SIG-M5 (cell line): ENCODE measurements around the gene SH3PXD2A.
"Not testable (repeated sequence)": the region's sequence is repeated elsewhere in the genome, so short reads cannot be mapped to it uniquely, and the experiment has no call there.

ENCODE experiments used
- DNase-seq: peaks from one replicate; lab custom pipeline; 2025; lab: John Stamatoyannopoulos, UW

The SH3PXD2A gene

GRCh38 chr10:103645141-103646054 lies 210.0 kb downstream of the SH3PXD2A start:
- peak; percentile 64 for DNase-seq

- no peak for DNase-seq
These were observed 212.0 kb downstream of the SH3PXD2A start for GRCh38 chr10:103643381-103643780.

GRCh38 chr10:103641326-103641725 lies 214.1 kb downstream of the SH3PXD2A start:
- DNase-seq = no peak

GRCh38 chr10:103640436-103641181 lies 214.8 kb downstream of the SH3PXD2A start:
- no peak for DNase-seq

- DNase-seq = no peak
These were observed 216.4 kb downstream of the SH3PXD2A start for GRCh38 chr10:103638948-103639347.

- no peak for DNase-seq
These were observed 217.3 kb downstream of the SH3PXD2A start for GRCh38 chr10:103637927-103638557.

GRCh38 chr10:103637011-103637410 lies 218.4 kb downstream of the SH3PXD2A start:
- DNase-seq = no peak

GRCh38 chr10:103636492-103636891 lies 218.9 kb downstream of the SH3PXD2A start:
- no peak for DNase-seq

GRCh38 chr10:103635580-103635979 lies 219.8 kb downstream of the SH3PXD2A start:
- DNase-seq = no peak

- DNase-seq = no peak
These were observed 221.5 kb downstream of the SH3PXD2A start for GRCh38 chr10:103633846-103634245.

- not testable (repeated sequence) for DNase-seq
These were observed 222.5 kb downstream of the SH3PXD2A start for GRCh38 chr10:103632871-103633270.

- no peak for DNase-seq
These were observed 223.1 kb downstream of the SH3PXD2A start for GRCh38 chr10:103632247-103632642.

GRCh38 chr10:103630156-103630555 lies 225.2 kb downstream of the SH3PXD2A start:
- DNase-seq = no peak

GRCh38 chr10:103629581-103629980 lies 225.8 kb downstream of the SH3PXD2A start:
- no peak for DNase-seq

- DNase-seq = no peak
These were observed 227.5 kb downstream of the SH3PXD2A start for GRCh38 chr10:103627893-103628292.

- no peak for DNase-seq
These were observed 228.1 kb downstream of the SH3PXD2A start for GRCh38 chr10:103627111-103627892.

GRCh38 chr10:103626178-103626577 lies 229.2 kb downstream of the SH3PXD2A start:
- DNase-seq = no peak

GRCh38 chr10:103622935-103623574 lies 232.3 kb downstream of the SH3PXD2A start:
- no peak for DNase-seq

- DNase-seq = no peak
These were observed 233.1 kb downstream of the SH3PXD2A start for GRCh38 chr10:103622286-103622685.

GRCh38 chr10:103621783-103622125 lies 233.6 kb downstream of the SH3PXD2A start:
- DNase-seq = no peak
